SK-N-SH (cell line): ENCODE measurements around the gene FBXW8. TPM values are rescaled to one million over a fixed set of nuclear protein-coding genes. Genes with fewer than 3 reads are reported as not detected.

Experiments
- CTCF ChIA-PET: fragments of 300-600, 350-600 bp; formaldehyde crosslinking; extraction: SDS; loops from one replicate; lab custom pipeline; 2021; lab: Yijun Ruan, JAX
- POLR2A ChIA-PET: fragments of 350-600 bp; sonication (Branson Sonifier 250); formaldehyde crosslinking; extraction: SDS; loops from one replicate; lab custom pipeline; 2020; ENCODE audit warnings: antibody characterized with exemption, inconsistent platforms; lab: Yijun Ruan, JAX
- DNase-seq: peaks from one replicate; pipeline ENCODE4 v3.0.0; 2012
- H2AFZ ChIP-seq: fragments of 200-600 bp; sonication (generic); 2 replicates; pipeline ENCODE4 v1.8.1; 2016; ENCODE audit warnings: antibody characterized with exemption, mild to moderate bottlenecking, low read depth
- H3F3A ChIP-seq: fragments of 200-600 bp; sonication (generic); replicated peaks from 2 replicates; pipeline ENCODE3; 2016; ENCODE audit warnings: antibody characterized with exemption, mild to moderate bottlenecking; ENCODE audit not compliant: insufficient read depth
- H3K27ac ChIP-seq, 2 experiments: fragments of 200-500 bp in 1 of 2; fragments of 200-600 bp in 1 of 2; sonication (Bioruptor generic) in 1 of 2; sonication (generic), shearing (Covaris generic) in 1 of 2; 2 replicates each; pipeline versions ENCODE4 v1.5.1 to v1.6.1; 2014 to 2016; ENCODE audit warnings: low read depth in 2 of 2, inconsistent platforms in 1 of 2, low read length in 1 of 2, mild to moderate bottlenecking in 1 of 2, mixed read lengths in 1 of 2
- H3K27me3 ChIP-seq: fragments of 200-600 bp; sonication (generic), shearing (Covaris generic); 2 replicates; pipeline ENCODE4 v1.6.1; 2016; ENCODE audit warnings: mixed run types; ENCODE audit not compliant: insufficient read depth
- H3K36me3 ChIP-seq, 2 experiments: fragments of 200-500 bp in 1 of 2; fragments of 200-600 bp in 1 of 2; sonication (Bioruptor generic) in 1 of 2; sonication (generic) in 1 of 2; replicated peaks in 1 of 2; 2 replicates each; pipeline versions ENCODE3 to v1.5.1; 2014 to 2016; ENCODE audit warnings: low read length in 1 of 2, mild to moderate bottlenecking in 1 of 2; ENCODE audit not compliant: insufficient read depth in 2 of 2, control insufficient read depth in 1 of 2
- H3K4me1 ChIP-seq, 2 experiments: fragments of 200-500 bp in 1 of 2; fragments of 200-600 bp in 1 of 2; sonication (Bioruptor generic) in 1 of 2; sonication (generic), shearing (Covaris generic) in 1 of 2; 2 replicates each; pipeline versions ENCODE4 v1.5.1 to v1.6.1; 2014 to 2016; ENCODE audit warnings: low read depth in 1 of 2, low read length in 1 of 2, mixed run types in 1 of 2; ENCODE audit not compliant: insufficient read depth in 2 of 2, control insufficient read depth in 1 of 2
- H3K4me2 ChIP-seq: fragments of 200-600 bp; sonication (generic), shearing (Covaris generic); 2 replicates; pipeline ENCODE4 v1.6.1; 2017; ENCODE audit warnings: mixed run types
- H3K4me3 ChIP-seq, 2 experiments: fragments of 200-500 bp in 1 of 2; fragments of 200-600 bp in 1 of 2; sonication (Bioruptor generic) in 1 of 2; sonication (generic), shearing (Covaris generic) in 1 of 2; 2 replicates each; pipeline versions ENCODE4 v1.5.1 to v1.8.1; 2014 to 2016; ENCODE audit warnings: low read depth in 2 of 2, inconsistent platforms in 1 of 2, low read length in 1 of 2, mild to moderate bottlenecking in 1 of 2, mixed read lengths in 1 of 2, moderate library complexity in 1 of 2
- H3K79me2 ChIP-seq: fragments of 200-600 bp; sonication (generic); 2 replicates; pipeline ENCODE4 v1.8.1; 2017; ENCODE audit warnings: mild to moderate bottlenecking; ENCODE audit not compliant: insufficient read depth
- H3K9ac ChIP-seq: fragments of 200-600 bp; sonication (generic); 2 replicates; pipeline ENCODE4 v1.6.1; 2017; ENCODE audit warnings: mixed run types
- H3K9me2 ChIP-seq: fragments of 200-600 bp; sonication (generic); 2 replicates; pipeline ENCODE4 v1.6.1; 2017; ENCODE audit warnings: mixed run types
- H3K9me3 ChIP-seq: fragments of 200-600 bp; sonication (generic); 2 replicates; pipeline ENCODE4 v1.6.1; 2017; ENCODE audit warnings: mixed run types, mild to moderate bottlenecking, moderate library complexity
- H4K20me1 ChIP-seq: fragments of 200-600 bp; sonication (generic); 2 replicates; pipeline ENCODE4 v1.6.1; 2017; ENCODE audit warnings: mild to moderate bottlenecking, mixed run types; ENCODE audit not compliant: insufficient read depth
- CTCF ChIP-seq: fragments of 200-600 bp; sonication (generic); IDR thresholded peaks from 2 replicates; pipeline ENCODE4 v1.6.1; 2017; ENCODE audit warnings: antibody characterized with exemption, mild to moderate bottlenecking, moderate library complexity
- ELF1 ChIP-seq: IDR thresholded peaks from 2 replicates; pipeline ENCODE4 v1.4.0; 2012
- EP300 ChIP-seq, 2 experiments: IDR thresholded peaks; 2 replicates each; pipeline versions ENCODE4 v1.4.0 to v1.6.1; 2012; ENCODE audit warnings: borderline replicate concordance in 1 of 2, low read depth in 1 of 2, low read length in 1 of 2
- EZH2phosphoT487 ChIP-seq: fragments of 200-600 bp; sonication (generic); IDR thresholded peaks from 2 replicates; pipeline ENCODE4 v1.6.1; 2017; ENCODE audit warnings: low read depth, mixed run types, mild to moderate bottlenecking, antibody characterized with exemption, moderate library complexity, borderline replicate concordance
- FOXJ3 ChIP-seq: sonication (generic); formaldehyde crosslinking; IDR thresholded peaks from 2 replicates; pipeline ENCODE4 v1.5.1; 2020; ENCODE audit warnings: mild to moderate bottlenecking, missing genetic modification reagents
- FOXM1 ChIP-seq: IDR thresholded peaks from 2 replicates; pipeline ENCODE4 v1.4.0; 2012; ENCODE audit warnings: low read depth, mild to moderate bottlenecking
- GABPA ChIP-seq: IDR thresholded peaks from 2 replicates; pipeline ENCODE4 v1.4.0; 2012; ENCODE audit warnings: low read depth, mild to moderate bottlenecking
- GATA2 ChIP-seq: sonication (generic); formaldehyde crosslinking; IDR thresholded peaks from 2 replicates; pipeline ENCODE4 v1.5.0; 2020; ENCODE audit warnings: mild to moderate bottlenecking, missing genetic modification reagents
- POLR2AphosphoS5 ChIP-seq: IDR thresholded peaks from 2 replicates; pipeline ENCODE4 v1.6.1; 2012; ENCODE audit warnings: low read depth, low read length
- RAD21 ChIP-seq: IDR thresholded peaks from 2 replicates; pipeline ENCODE4 v1.6.1; 2012; ENCODE audit warnings: mild to moderate bottlenecking, low read length
- RCOR1 ChIP-seq: fragments of 150-350 bp; IDR thresholded peaks from 2 replicates; pipeline ENCODE4 v1.6.1; 2017; ENCODE audit warnings: antibody characterized with exemption, low read length
- RFX5 ChIP-seq: IDR thresholded peaks from 2 replicates; pipeline ENCODE4 v1.6.1; 2012; ENCODE audit warnings: mild to moderate bottlenecking, improper control_type of control experiment, low read length
- SIN3A ChIP-seq: IDR thresholded peaks from 2 replicates; pipeline ENCODE4 v1.6.1; 2012; ENCODE audit warnings: low read depth, mild to moderate bottlenecking, low read length, moderate library complexity, borderline replicate concordance
- TAF1 ChIP-seq: IDR thresholded peaks from 2 replicates; pipeline ENCODE4 v1.6.1; 2012; ENCODE audit warnings: low read depth, mild to moderate bottlenecking, low read length, moderate library complexity, borderline replicate concordance
- TCF12 ChIP-seq: IDR thresholded peaks from 2 replicates; pipeline ENCODE4 v1.4.0; 2012
- TEAD4 ChIP-seq: IDR thresholded peaks from 2 replicates; pipeline ENCODE4 v1.4.0; 2012; ENCODE audit warnings: mild to moderate bottlenecking, borderline replicate concordance; ENCODE audit not compliant: insufficient read depth
- USF1 ChIP-seq: IDR thresholded peaks from 2 replicates; pipeline ENCODE4 v1.4.0; 2012; ENCODE audit warnings: low read depth, borderline replicate concordance
- YY1 ChIP-seq: IDR thresholded peaks from 2 replicates; pipeline ENCODE4 v1.4.0; 2012; ENCODE audit warnings: low read depth, mild to moderate bottlenecking
- WGBS: methylation state at CpG from one replicate; pipeline ENCODE4 v1.1.6; 2017; ENCODE audit warnings: low lambda C conversion rate; 5-methylcytosine and 5-hydroxymethylcytosine counted together
- polyA plus RNA-seq, 3 experiments: library from polyadenylated mRNA; depleted of rRNA; stranded (reverse); fragments of >200 nt; gene quantifications; 2 replicates each; pipeline ENCODE4 v1.2.3, GENCODE V29; 2012
- TF ChIP-seq, protein P1 (sequence below): fragments of 150-350 bp; IDR thresholded peaks from 2 replicates; pipeline ENCODE4 v1.6.1; 2016; ENCODE audit warnings: mild to moderate bottlenecking, low read depth, low read length

Gene FBXW8
- polyA plus RNA-seq, 1 of the 3 experiments (the other 2 are of a cell fraction): 15.6 TPM

GRCh38 chr12:117007577-117007976, 96.8 kb downstream of the FBXW8 start:
- WGBS: 96% methylated on average over 8 of the region's 8 CpGs
- DNase-seq: no peak
- 0 out of 2 replicates have a peak, but pooled peaks cover 6% of the 10 kb centered on the region for H3K79me2 ChIP-seq
- H3K4me2 ChIP-seq: no peak overlapping the region
- no peak overlapping the region for H2AFZ ChIP-seq
- POLR2A ChIA-PET: no interaction called here
- H3K4me3 ChIP-seq: no peak overlapping the region
- H3K4me1 ChIP-seq: peaks cover 0 to 3% of the 10 kb centered on the region in 2 experiments; a peak in 1 of 4 replicates
- no peaks in the 10 kb centered on the region for H3K9me3 ChIP-seq
- H3K27ac ChIP-seq: no peak overlapping the region
- no peaks in the 10 kb centered on the region for H3K27me3 ChIP-seq
- TF ChIP-seq CTCF (no peak), EZH2phosphoT487 (no peak), USF1 (no peak), GABPA (no peak), TAF1 (no peak), RCOR1 (no peak), EP300 (IDR thresholded peaks at IDR 0.05; ENCODE audit: borderline replicate concordance in 1 of 2, low read depth in 1 of 2, low read length in 1 of 2) (no peak), RFX5 (no peak), FOXM1 (no peak), FOXJ3 (CRISPR knock-in tag) (no peak)
- TF ChIP-seq, protein P1, sequence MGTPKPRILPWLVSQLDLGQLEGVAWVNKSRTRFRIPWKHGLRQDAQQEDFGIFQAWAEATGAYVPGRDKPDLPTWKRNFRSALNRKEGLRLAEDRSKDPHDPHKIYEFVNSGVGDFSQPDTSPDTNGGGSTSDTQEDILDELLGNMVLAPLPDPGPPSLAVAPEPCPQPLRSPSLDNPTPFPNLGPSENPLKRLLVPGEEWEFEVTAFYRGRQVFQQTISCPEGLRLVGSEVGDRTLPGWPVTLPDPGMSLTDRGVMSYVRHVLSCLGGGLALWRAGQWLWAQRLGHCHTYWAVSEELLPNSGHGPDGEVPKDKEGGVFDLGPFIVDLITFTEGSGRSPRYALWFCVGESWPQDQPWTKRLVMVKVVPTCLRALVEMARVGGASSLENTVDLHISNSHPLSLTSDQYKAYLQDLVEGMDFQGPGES: no peak
- TF ChIP-seq, all 33 proteins: peak for 0
- H3K9ac ChIP-seq: no peak overlapping the region
- CTCF ChIA-PET: interaction anchor here (1.2 kb wide), 1 partner anchor 17 kb away, joined by 4 read pairs; no protein-coding TSS in a partner anchor
- no peaks in the 10 kb centered on the region for H3K9me2 ChIP-seq
- no peaks in the 10 kb centered on the region for H3F3A ChIP-seq
- no peaks in the 10 kb centered on the region for H4K20me1 ChIP-seq
- H3K36me3 ChIP-seq: peaks cover 43 to 87% of the 10 kb centered on the region in 2 experiments

DNA sequence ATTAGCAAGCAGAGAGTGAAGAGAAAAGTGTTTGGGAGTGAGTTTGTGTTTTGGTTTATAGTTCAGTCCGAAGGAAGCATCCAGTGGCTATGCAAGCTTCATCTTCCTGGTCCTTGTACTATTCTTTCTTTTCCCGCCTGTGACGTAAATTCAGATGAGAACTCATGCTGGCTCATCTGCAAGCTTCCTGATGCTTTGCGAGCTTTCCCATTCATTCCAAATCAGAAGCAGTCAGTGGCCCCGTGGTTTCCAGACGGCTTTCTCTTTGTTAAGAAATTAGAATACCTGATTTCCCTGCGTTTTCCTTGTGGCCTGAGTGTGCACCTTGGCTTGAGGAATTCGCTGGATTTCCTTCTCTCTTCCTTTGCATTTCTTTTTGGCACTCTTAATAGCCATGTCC, 99.0 kb downstream of the FBXW8 start:
- ChIA-PET POLR2A (no interaction called here), CTCF (interaction anchor here (0.7 to 1.6 kb wide), 8 partner anchors 11 to 306 kb away, joined by 3 to 5 read pairs (median 3); no protein-coding TSS in a partner anchor)
- 96% methylated on average over 8 of the region's 8 CpGs for WGBS
- peaks cover 5% of the 10 kb centered on the region for H3F3A ChIP-seq
- no peaks in the 10 kb centered on the region for H3K79me2 ChIP-seq
- no peaks in the 10 kb centered on the region for H4K20me1 ChIP-seq
- H3K9me2 ChIP-seq: no peaks in the 10 kb centered on the region
- H3K27ac ChIP-seq: no peak overlapping the region
- no peaks in the 10 kb centered on the region for H3K27me3 ChIP-seq
- no peaks in the 10 kb centered on the region for H3K9me3 ChIP-seq
- no peak overlapping the region for H3K4me3 ChIP-seq
- H2AFZ ChIP-seq: no peak overlapping the region
- no peak for DNase-seq
- H3K4me2 ChIP-seq: no peak overlapping the region
- no peak overlapping the region for H3K9ac ChIP-seq
- H3K4me1 ChIP-seq: no peaks in the 10 kb centered on the region; a peak in 1 of 4 replicates
- H3K36me3 ChIP-seq: peaks cover 53 to 80% of the 10 kb centered on the region in 2 experiments
- no peak for TF ChIP-seq RFX5
- no peak for TF ChIP-seq TEAD4
- TF ChIP-seq YY1: no peak
- TF ChIP-seq GATA2 (CRISPR knock-in tag): no peak
- TF ChIP-seq RAD21: no peak
- no peak for TF ChIP-seq TCF12
- no peak for TF ChIP-seq FOXJ3 (CRISPR knock-in tag)
- no peak for TF ChIP-seq ELF1
- TF ChIP-seq USF1: no peak
- TF ChIP-seq SIN3A: no peak
- no peak for TF ChIP-seq POLR2AphosphoS5
